GM04503 (cell line): Measurements from ENCODE around the gene RNF31.
"Not testable (repeated sequence)": the region's sequence is repeated elsewhere in the genome, so short reads cannot be mapped to it uniquely, and the experiment has no call there.

Source experiments
- DNase-seq: peaks from one replicate; pipeline ENCODE4 v3.0.0-alpha.2; 2012; ENCODE audit warnings: low read depth

The RNF31 gene

GRCh38 chr14:24202538-24202937, 55.2 kb downstream of the RNF31 start:
- DNase-seq: not testable (repeated sequence)

DNA sequence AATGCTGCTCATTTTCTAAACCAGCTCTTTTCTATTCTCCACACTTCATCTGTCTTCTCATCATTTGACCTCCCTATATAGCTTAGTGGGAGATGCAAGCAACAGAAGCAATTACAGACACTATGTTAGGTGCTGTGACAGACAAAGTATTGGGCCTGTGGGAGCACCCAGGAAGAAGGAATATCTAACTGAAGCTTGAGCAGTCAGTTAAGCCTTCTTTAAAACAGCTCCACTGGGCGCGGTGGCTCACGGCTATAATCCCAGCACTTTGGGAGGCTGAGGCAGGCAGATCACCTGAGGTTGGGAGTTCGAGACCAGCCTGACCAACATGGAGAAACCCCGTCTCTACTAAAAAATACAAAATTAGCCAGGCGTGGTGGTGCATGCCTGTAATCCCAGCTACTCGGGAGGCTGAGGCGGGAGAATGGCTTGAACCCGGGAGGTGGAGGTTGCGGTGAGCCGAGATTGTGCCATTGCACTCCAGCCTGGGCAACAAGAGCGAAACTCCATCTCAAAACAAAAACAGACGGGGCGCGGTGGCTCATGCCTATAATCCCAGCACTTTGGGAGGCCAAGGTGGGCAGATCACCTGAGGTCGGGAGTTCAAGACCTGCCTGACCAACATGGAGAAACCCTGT, 56.1 kb downstream of the RNF31 start:
- DNase-seq: not testable (repeated sequence)

DNA sequence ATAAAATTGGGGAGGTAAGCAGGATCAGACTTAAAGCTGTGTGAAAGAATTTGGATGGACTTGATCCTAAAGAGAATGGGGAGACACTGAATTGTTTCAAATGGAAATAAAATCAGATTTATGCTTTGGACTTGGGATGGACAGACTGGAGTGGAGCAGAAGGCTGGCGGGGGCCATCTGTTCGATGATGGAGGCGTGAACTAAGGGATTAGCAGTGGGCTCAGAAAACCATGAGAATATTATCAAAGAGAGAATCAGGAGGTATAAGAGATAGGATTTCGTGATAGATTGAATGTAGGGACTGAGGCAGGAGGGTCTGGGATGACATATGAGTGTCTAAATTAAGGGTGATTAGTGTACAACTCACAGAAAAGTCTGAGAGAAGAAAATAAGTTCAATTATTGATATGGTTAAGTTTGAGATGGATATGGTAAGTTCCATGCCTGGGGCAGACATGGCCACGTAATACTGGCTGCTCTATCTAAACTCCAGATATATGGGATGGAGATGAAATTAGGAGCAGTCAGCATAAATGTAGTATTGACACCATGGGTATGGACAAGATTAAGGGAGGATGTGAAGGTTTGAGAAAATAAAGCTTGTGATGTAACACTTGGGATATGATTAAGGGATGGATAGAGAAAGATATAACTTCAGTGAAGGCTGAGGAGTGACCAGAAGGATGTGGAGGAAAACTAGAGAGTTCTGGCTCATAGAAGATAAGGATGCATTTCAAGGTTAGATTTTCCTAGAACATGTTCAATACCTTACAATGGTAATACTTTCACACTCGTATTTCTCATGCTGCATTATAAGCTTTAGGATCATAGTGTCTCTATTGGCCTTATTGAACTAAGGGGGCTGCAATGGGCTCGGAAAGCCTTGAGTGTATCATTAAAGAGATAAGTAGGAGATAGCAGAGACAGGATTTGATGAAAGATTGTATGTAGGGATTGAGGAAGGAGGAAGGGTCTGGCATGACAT, 57.2 kb downstream of the RNF31 start:
- DNase-seq: no peak

GRCh38 chr14:24206260-24207103, 59.2 kb downstream of the RNF31 start:
- DNase-seq: no peak

GRCh38 chr14:24207104-24207551, 59.8 kb downstream of the RNF31 start:
- no peak for DNase-seq

- no peak for DNase-seq
Measured at GRCh38 chr14:24207625-24208024, 60.3 kb downstream of the RNF31 start.
